Measurements from ENCODE around the gene ADGRA1.

Gene ADGRA1

DNA sequence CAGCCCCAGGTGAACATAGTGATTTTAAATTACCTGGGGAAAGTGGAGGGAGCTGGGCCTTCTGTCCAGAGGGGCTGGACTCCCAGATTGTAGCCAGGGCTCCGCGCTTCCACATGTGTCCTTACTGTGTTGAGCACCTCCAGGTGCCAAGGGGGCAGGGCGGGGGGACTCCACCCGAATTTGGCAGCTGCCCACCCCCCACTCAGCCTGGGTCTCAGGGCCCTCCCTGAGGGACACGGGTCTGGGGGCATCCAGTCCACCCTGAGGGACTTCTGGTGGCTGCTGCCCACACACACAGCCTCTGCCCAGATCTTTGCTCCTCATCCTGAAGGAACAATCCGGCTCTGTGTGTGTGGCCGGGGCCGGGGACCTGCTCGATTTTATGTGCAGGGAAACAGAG is 28.2 kb upstream of the ADGRA1 start:
- Histone ChIP-seq H3K27ac (ENCODE audit: low read length, poor library complexity, severe bottlenecking) (no peak overlapping the region), H3K4me2 (ENCODE audit: low read length, poor library complexity, severe bottlenecking) (no peak overlapping the region), H3K36me3 (ENCODE audit: control insufficient read depth in 1 of 2, insufficient read depth in 2 of 2, low read depth in 1 of 2, low read length in 2 of 2) (no peaks in the 10 kb centered on the region), H3K27me3 (ENCODE audit: control insufficient read depth in 1 of 2, insufficient read depth in 1 of 2, low read length in 2 of 2) (peaks cover 0 to 7% of the 10 kb centered on the region in 2 experiments), H2AFZ (ENCODE audit: low read depth, low read length) (no peak overlapping the region), H2BK5ac (ENCODE audit: low read depth, low read length, poor library complexity, severe bottlenecking) (no peak overlapping the region), H3K4ac (ENCODE audit: low read depth in 1 of 2, low read length in 2 of 2) (no peak overlapping the region), H3K9ac (ENCODE audit: low read length) (no peak overlapping the region), H4K91ac (ENCODE audit: low read length) (no peak overlapping the region), H3K14ac (ENCODE audit: low read length in 2 of 2) (no peak overlapping the region), H3K18ac (ENCODE audit: low read depth in 1 of 2, low read length in 2 of 2) (no peak overlapping the region), H2BK120ac (ENCODE audit: low read depth, low read length) (no peak overlapping the region), H4K8ac (ENCODE audit: low read length) (no peak overlapping the region), H2AK5ac (ENCODE audit: low read length, severe bottlenecking) (no peak overlapping the region), H3K9me3 (ENCODE audit: control insufficient read depth, low read length) (peaks cover 4% of the 10 kb centered on the region), H3K79me1 (replicated peaks; ENCODE audit: low read length, poor library complexity, severe bottlenecking) (no peaks in the 10 kb centered on the region), H3K23ac (ENCODE audit: low read length in 2 of 2) (no peak overlapping the region), H2BK15ac (ENCODE audit: low read depth, poor library complexity, severe bottlenecking) (no peak overlapping the region), H3K4me3 (ENCODE audit: insufficient read depth in 1 of 2, low read depth in 1 of 2, low read length in 2 of 2) (no peak overlapping the region), H2BK12ac (ENCODE audit: low read length in 2 of 2) (no peak overlapping the region), H3K4me1 (ENCODE audit: control insufficient read depth, insufficient read depth, low read depth, low read length) (no peaks in the 10 kb centered on the region)
- no peak for DNase-seq
- 76% methylated on average over 9 of the region's 9 CpGs for WGBS

DNA sequence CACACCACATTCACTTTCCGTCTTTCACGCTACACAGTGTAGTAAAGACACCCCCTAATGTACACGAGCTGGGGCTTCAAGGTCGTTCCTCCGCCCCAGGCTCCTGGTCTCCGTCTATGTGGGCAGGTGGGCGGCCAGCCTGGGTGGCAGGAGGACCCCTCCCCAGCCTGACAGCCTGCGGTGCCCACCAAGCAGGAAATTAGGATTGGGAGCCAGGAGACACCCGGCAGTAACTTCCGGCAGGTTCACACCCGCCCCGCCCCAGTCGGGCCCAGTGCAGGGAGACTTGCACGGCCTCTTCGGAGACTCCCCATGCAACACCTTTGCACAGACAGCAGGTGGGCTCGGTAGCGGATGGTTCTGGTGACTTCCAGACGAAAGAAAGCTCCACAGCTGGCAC is 27.7 kb upstream of the ADGRA1 start:
- Histone ChIP-seq H3K4me2 (ENCODE audit: low read length, poor library complexity, severe bottlenecking) (no peak overlapping the region), H2BK12ac (ENCODE audit: low read length in 2 of 2) (no peak overlapping the region), H3K4me1 (ENCODE audit: control insufficient read depth, insufficient read depth, low read depth, low read length) (no peaks in the 10 kb centered on the region), H2BK120ac (ENCODE audit: low read depth, low read length) (no peak overlapping the region), H3K14ac (ENCODE audit: low read length in 2 of 2) (no peak overlapping the region), H2BK5ac (ENCODE audit: low read depth, low read length, poor library complexity, severe bottlenecking) (no peak overlapping the region), H2AFZ (ENCODE audit: low read depth, low read length) (no peak overlapping the region), H4K91ac (ENCODE audit: low read length) (no peak overlapping the region), H3K36me3 (ENCODE audit: control insufficient read depth in 1 of 2, insufficient read depth in 2 of 2, low read depth in 1 of 2, low read length in 2 of 2) (no peaks in the 10 kb centered on the region), H2BK15ac (ENCODE audit: low read depth, poor library complexity, severe bottlenecking) (no peak overlapping the region), H3K27ac (ENCODE audit: low read length, poor library complexity, severe bottlenecking) (no peak overlapping the region), H3K79me1 (replicated peaks; ENCODE audit: low read length, poor library complexity, severe bottlenecking) (no peaks in the 10 kb centered on the region), H3K4ac (ENCODE audit: low read depth in 1 of 2, low read length in 2 of 2) (no peak overlapping the region), H3K9me3 (ENCODE audit: control insufficient read depth, low read length) (no peaks in the 10 kb centered on the region), H3K4me3 (ENCODE audit: insufficient read depth in 1 of 2, low read depth in 1 of 2, low read length in 2 of 2) (peak overlapping the region in 1 of 2 experiments; percentile 23), H2AK5ac (ENCODE audit: low read length, severe bottlenecking) (no peak overlapping the region), H4K8ac (ENCODE audit: low read length) (no peak overlapping the region), H3K27me3 (ENCODE audit: control insufficient read depth in 1 of 2, insufficient read depth in 1 of 2, low read length in 2 of 2) (peaks cover 0 to 4% of the 10 kb centered on the region in 2 experiments), H3K23ac (ENCODE audit: low read length in 2 of 2) (no peak overlapping the region), H3K9ac (ENCODE audit: low read length) (no peak overlapping the region), H3K18ac (ENCODE audit: low read depth in 1 of 2, low read length in 2 of 2) (no peak overlapping the region)
- WGBS: 82% methylated on average over 18 of the region's 18 CpGs
- DNase-seq: no peak

GRCh38 chr10:133060466-133060865 is 27.3 kb upstream of the ADGRA1 start:
- 67% methylated on average over 17 of the region's 17 CpGs for WGBS
- no peak overlapping the region for H4K91ac ChIP-seq (ENCODE audit: low read length)
- no peaks in the 10 kb centered on the region for H3K79me1 ChIP-seq (replicated peaks; ENCODE audit: low read length, poor library complexity, severe bottlenecking)

DNA sequence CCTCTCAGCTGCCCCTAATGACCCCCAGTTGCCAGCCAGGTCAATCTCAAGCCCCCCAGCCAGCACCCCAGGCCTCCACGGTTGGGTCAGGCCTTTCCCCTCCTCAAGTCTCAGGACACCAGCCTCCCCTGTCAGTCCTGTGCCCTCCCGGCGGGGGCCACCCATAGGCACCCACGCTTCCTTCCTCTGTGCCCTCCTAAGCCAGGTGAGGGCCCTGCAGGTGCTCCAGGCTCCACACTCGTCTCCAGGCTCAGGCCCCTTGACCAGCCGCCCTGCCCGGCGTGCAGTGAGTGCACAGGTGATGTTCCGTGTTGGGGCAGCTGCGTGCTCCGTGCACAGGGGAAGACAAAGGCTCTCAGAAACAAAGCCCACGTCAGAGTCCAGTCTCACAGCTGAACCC is 26.8 kb upstream of the ADGRA1 start:
- H2BK5ac ChIP-seq (ENCODE audit: low read depth, low read length, poor library complexity, severe bottlenecking): no peak overlapping the region

More at GRCh38 chr10:133060466-133060865, 27.3 kb upstream of the ADGRA1 start:
- no peak overlapping the region for H2AK5ac ChIP-seq (ENCODE audit: low read length, severe bottlenecking)
- H3K23ac ChIP-seq (ENCODE audit: low read length in 2 of 2): no peak overlapping the region
- H3K18ac ChIP-seq (ENCODE audit: low read depth in 1 of 2, low read length in 2 of 2): no peak overlapping the region
- H2AFZ ChIP-seq (ENCODE audit: low read depth, low read length): no peak overlapping the region
- no peak overlapping the region for H3K9ac ChIP-seq (ENCODE audit: low read length)
- H2BK120ac ChIP-seq (ENCODE audit: low read depth, low read length): no peak overlapping the region
- no peaks in the 10 kb centered on the region for H3K4me1 ChIP-seq (ENCODE audit: control insufficient read depth, insufficient read depth, low read depth, low read length)
- no peak overlapping the region for H3K14ac ChIP-seq (ENCODE audit: low read length in 2 of 2)
- no peak for DNase-seq
- no peak overlapping the region for H2BK12ac ChIP-seq (ENCODE audit: low read length in 2 of 2)
- no peaks in the 10 kb centered on the region for H3K9me3 ChIP-seq (ENCODE audit: control insufficient read depth, low read length)
- H3K4me2 ChIP-seq (ENCODE audit: low read length, poor library complexity, severe bottlenecking): no peak overlapping the region
- H3K27ac ChIP-seq (ENCODE audit: low read length, poor library complexity, severe bottlenecking): no peak overlapping the region
- H3K4me3 ChIP-seq (ENCODE audit: insufficient read depth in 1 of 2, low read depth in 1 of 2, low read length in 2 of 2): peak overlapping the region in 1 of 2 experiments; percentile 23
- no peak overlapping the region for H2BK15ac ChIP-seq (ENCODE audit: low read depth, poor library complexity, severe bottlenecking)
- no peak overlapping the region for H2BK5ac ChIP-seq (ENCODE audit: low read depth, low read length, poor library complexity, severe bottlenecking)
- peaks cover 0 to 4% of the 10 kb centered on the region in 2 experiments for H3K27me3 ChIP-seq (ENCODE audit: control insufficient read depth in 1 of 2, insufficient read depth in 1 of 2, low read length in 2 of 2)
- H3K4ac ChIP-seq (ENCODE audit: low read depth in 1 of 2, low read length in 2 of 2): no peak overlapping the region
- H3K36me3 ChIP-seq (ENCODE audit: control insufficient read depth in 1 of 2, insufficient read depth in 2 of 2, low read depth in 1 of 2, low read length in 2 of 2): no peaks in the 10 kb centered on the region
- H4K8ac ChIP-seq (ENCODE audit: low read length): no peak overlapping the region

More for the DNA sequence above, 26.8 kb upstream of the ADGRA1 start:
- no peak overlapping the region for H3K14ac ChIP-seq (ENCODE audit: low read length in 2 of 2)
- H3K4me2 ChIP-seq (ENCODE audit: low read length, poor library complexity, severe bottlenecking): no peak overlapping the region
- H3K9ac ChIP-seq (ENCODE audit: low read length): no peak overlapping the region
- no peaks in the 10 kb centered on the region for H3K79me1 ChIP-seq (replicated peaks; ENCODE audit: low read length, poor library complexity, severe bottlenecking)
- no peak overlapping the region for H3K23ac ChIP-seq (ENCODE audit: low read length in 2 of 2)
- H3K18ac ChIP-seq (ENCODE audit: low read depth in 1 of 2, low read length in 2 of 2): no peak overlapping the region
- DNase-seq: no peak
- no peak overlapping the region for H2AFZ ChIP-seq (ENCODE audit: low read depth, low read length)
- no peak overlapping the region for H2AK5ac ChIP-seq (ENCODE audit: low read length, severe bottlenecking)
- H3K4me3 ChIP-seq (ENCODE audit: insufficient read depth in 1 of 2, low read depth in 1 of 2, low read length in 2 of 2): no peak overlapping the region
- no peaks in the 10 kb centered on the region for H3K36me3 ChIP-seq (ENCODE audit: control insufficient read depth in 1 of 2, insufficient read depth in 2 of 2, low read depth in 1 of 2, low read length in 2 of 2)
- peaks cover 0 to 4% of the 10 kb centered on the region in 2 experiments for H3K27me3 ChIP-seq (ENCODE audit: control insufficient read depth in 1 of 2, insufficient read depth in 1 of 2, low read length in 2 of 2)
- no peaks in the 10 kb centered on the region for H3K9me3 ChIP-seq (ENCODE audit: control insufficient read depth, low read length)
- WGBS: 88% methylated on average over 11 of the region's 12 CpGs
- H4K91ac ChIP-seq (ENCODE audit: low read length): no peak overlapping the region
- H2BK12ac ChIP-seq (ENCODE audit: low read length in 2 of 2): no peak overlapping the region
- H3K4ac ChIP-seq (ENCODE audit: low read depth in 1 of 2, low read length in 2 of 2): no peak overlapping the region
- H2BK120ac ChIP-seq (ENCODE audit: low read depth, low read length): no peak overlapping the region
- no peak overlapping the region for H2BK15ac ChIP-seq (ENCODE audit: low read depth, poor library complexity, severe bottlenecking)
- no peaks in the 10 kb centered on the region for H3K4me1 ChIP-seq (ENCODE audit: control insufficient read depth, insufficient read depth, low read depth, low read length)
- no peak overlapping the region for H3K27ac ChIP-seq (ENCODE audit: low read length, poor library complexity, severe bottlenecking)
- no peak overlapping the region for H4K8ac ChIP-seq (ENCODE audit: low read length)

All from mesenchymal stem cell (in vitro differentiated cells and primary cell).